HG03354 (cell line): ENCODE measurements around the gene RHBDD1.
"Not testable (repeated sequence)": the region's sequence is repeated elsewhere in the genome, so short reads cannot be mapped to it uniquely, and the experiment has no call there.

Experiments
- ATAC-seq: cut with Tn5 transposase; IDR thresholded peaks from one replicate; pipeline ENCODE4 v1.9.1; 2021; ENCODE audit warnings: mild to moderate bottlenecking; ENCODE audit not compliant: unreplicated experiment, poor library complexity, severe bottlenecking

The RHBDD1 gene

GRCh38 chr2:226839161-226839560, 3.3 kb downstream of the RHBDD1 start:
- no peak for ATAC-seq

DNA sequence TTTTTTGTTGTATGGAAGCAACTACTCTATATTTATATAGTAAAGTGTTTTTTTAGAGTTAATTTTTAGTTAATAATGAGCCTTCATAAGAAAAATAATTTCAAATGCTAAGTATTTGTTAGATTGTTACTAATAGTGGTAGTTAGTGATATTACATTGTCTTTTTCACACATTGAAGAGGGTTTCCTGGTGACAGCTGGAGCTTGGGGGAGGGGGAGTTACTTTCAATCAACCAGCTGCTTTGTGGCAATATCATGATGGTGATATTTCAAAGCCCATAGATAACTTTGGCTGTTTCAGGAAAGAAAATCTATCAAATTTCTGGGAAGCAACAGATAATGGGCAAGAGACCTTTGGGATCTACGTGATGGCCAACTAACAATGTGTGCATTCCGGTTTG, 4.1 kb downstream of the RHBDD1 start:
- ATAC-seq, result no peak

GRCh38 chr2:226843001-226843400, 7.1 kb downstream of the RHBDD1 start:
- not testable (repeated sequence) for ATAC-seq

- ATAC-seq, result peak; percentile 62
These were observed 9.7 kb downstream of the RHBDD1 start for GRCh38 chr2:226845386-226846116.

GRCh38 chr2:226847090-226847489, 11.2 kb downstream of the RHBDD1 start:
- ATAC-seq, result no peak

DNA sequence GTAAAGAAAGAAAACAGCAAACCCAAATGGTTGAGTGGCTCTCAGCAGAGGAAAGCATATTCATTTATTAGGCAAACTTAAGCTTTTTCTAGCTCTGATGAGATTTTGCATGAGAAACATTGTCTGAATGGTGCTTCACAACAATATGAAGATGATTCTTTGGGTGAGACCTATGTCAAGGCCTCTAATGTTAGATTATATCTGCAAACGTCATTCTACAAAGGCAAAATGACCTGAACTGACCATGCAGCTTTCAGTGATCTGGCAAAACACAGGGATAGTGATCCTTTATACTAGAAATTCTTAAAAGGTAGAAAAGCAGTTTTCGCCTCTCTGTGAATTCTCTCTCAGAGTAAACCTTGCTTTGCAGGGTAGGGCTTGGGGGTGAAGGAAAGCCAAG, 11.7 kb downstream of the RHBDD1 start:
- no peak for ATAC-seq

GRCh38 chr2:226849349-226849748, 13.5 kb downstream of the RHBDD1 start:
- no peak for ATAC-seq

DNA sequence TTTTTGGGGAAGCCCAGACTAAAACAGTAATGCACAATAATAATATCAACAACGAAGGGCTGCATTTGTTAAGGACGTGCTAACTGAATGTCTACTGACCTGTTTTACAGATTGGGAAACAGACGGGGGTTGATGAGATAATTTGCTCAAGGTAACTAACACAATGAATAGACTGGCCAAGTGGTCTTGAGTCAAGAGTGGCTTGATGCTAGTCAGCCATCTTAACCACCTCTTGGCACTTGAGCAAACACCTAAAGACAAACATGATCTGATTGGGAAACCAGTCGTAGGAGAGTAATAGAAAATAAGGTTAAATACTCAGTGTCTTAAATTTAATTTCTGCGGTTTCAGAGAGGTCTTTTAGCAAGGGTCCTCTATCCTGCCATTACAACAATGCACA, 14.2 kb downstream of the RHBDD1 start:
- no peak for ATAC-seq

DNA sequence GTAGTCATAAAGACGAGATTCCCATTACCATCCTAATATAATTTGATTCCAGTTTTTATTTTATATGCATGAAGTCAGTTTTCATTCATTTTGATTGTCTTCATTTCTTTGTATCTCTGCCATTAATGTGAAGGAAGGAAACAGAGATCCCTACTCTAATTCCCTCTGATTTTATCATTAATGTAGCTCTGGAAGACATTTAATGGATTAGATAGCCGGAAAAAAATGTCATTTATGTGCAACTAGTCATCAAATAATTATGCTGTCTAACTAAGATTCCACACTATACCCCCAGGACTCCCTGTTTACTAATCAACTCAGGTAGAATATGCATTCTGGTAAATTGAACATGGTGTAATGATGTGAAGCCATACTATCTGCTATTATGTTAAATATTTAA, 19.9 kb downstream of the RHBDD1 start:
- ATAC-seq, result no peak

DNA sequence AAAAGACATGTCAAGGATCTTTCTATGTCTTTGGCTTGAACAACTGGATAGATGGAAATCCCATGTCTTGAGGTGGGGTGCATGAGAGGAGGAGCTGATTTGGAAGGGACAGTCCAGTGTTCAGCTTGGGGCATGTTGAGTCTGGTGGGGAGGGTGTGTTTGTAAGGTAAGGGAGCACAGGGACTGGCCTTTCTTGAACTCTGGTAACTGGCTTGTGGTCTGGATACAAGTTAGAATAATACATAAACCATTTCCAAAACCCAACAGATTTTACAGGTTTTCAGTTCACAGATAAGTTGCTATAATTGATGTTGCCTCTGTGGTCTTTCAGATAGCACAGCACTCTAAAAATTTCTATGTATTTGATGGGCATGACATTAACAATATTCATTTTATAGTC, 24.2 kb downstream of the RHBDD1 start:
- peak; percentile 64 for ATAC-seq

DNA sequence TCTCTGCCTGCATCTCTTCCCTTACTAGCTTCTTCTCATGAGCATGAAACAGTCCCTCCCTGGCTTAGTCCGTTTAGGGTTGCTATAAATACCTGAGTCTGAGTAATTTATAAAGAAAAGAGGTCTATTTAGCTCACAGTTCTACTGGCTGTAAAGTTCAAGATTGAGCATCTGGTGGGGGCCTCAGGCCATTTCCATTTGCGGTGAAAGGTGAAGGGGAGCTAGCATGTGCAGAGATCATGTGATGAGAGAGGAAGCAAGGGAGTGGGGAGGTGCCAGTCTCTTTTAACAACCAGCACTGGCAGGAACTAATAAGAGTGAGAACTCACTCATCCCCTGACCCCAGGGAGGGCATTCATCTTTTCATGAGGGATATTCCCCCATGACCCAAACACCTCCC, 26.8 kb downstream of the RHBDD1 start:
- ATAC-seq, result peak; percentile 58

DNA sequence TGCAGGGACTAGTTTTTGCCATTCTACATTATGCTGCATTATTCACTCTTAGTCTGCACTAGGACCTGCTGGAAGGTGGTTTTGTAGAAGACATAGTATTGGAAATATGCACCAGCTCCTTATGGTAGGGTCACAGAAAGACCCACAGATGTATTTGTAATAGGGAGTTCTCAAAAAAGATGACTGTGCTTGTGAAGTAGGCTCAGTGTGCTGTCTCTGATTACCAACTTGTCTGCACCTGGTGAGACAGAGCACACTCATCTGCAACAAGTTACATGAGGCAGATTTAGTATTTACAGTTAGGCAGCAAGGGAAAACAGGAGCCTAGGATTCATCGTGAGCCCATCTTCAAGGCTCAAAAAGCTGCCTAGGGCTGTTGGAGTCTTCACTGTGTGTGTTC, 29.4 kb downstream of the RHBDD1 start:
- no peak for ATAC-seq

DNA sequence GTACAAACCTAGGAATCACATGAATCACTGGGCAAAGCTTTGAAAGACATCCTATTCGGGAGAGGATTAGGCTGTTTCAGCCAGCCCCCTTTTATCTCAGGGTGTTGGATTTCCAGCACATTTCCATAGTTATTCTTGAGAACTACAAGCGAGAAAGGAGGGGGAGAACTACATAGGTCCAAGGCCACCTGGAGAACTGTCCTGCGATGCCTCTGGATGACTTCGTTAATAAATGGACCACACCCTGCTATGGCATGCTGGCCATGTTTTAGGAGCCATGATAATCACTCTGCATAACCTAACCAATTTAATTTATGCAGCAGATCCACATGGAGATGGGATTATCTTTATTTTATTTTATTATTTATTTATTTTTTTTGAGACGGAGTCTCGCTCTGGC, 29.9 kb downstream of the RHBDD1 start:
- ATAC-seq, result no peak

- no peak for ATAC-seq
These were observed 32.7 kb downstream of the RHBDD1 start for GRCh38 chr2:226868331-226869162.

DNA sequence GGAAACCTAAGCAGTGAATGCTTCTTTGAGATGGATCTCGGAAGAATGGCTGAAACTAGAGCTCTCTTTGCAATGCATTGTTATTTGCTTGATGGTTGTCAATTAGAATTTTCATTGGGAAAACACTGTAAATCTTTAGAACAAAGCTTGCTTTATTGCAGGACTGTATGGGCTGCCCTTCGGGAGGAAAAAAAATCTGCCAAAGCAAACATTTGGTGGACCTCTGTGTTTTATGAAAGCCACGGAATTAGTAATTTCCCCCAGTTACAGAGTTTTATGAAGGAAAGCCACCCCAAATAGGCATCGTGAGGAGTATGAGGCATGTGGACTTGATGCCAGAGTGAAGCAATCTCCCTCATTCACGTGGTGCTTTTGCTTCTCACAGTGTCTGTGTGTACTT, 33.5 kb downstream of the RHBDD1 start:
- no peak for ATAC-seq

DNA sequence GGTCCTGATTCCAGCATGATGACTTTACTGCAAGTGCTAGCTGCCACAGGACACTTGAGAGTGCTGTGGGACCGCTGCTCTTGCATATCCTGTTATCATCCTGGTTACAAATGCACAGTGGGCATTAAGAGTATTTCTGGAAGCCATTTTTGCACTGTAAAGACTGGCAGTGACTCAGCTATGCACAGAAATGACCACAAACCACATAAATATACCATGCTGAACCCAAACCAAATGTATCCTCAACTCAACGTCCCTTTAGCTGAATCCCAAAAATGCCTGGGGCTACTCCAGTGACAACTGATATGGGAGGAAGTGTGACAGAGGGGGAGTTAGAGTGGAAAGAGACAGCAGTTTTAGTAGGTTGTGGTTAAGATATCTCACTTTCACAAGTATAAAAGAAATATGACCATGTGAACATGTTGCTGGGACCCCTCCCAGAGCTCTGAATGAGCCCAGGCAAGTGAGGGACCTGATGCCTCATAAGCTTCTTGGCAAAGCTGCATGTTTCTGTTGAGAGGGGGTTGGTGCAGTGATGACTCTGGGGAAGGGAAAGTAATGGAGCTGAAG, 37.3 kb downstream of the RHBDD1 start:
- ATAC-seq, result peak; percentile 73

DNA sequence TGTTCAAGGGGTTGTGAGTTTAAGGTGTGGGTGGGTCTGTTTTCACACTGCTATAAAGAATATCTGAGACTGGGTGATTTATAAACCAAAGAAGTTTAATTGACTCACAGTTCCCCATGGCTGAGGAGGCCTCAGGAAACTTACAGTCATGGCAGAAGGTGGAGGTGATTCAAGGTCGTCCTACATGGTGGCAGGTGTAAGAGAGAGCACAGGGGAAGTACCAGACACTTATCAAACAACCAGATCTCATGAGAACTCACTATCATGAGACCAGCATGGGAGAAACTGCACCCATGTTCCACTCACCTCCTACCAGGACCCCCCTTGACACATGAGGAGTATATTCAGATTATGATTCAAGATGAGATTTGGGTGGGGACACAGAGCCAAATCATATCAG, 38.0 kb downstream of the RHBDD1 start:
- ATAC-seq, result no peak

GRCh38 chr2:226874749-226875148, 38.9 kb downstream of the RHBDD1 start:
- ATAC-seq, result no peak

DNA sequence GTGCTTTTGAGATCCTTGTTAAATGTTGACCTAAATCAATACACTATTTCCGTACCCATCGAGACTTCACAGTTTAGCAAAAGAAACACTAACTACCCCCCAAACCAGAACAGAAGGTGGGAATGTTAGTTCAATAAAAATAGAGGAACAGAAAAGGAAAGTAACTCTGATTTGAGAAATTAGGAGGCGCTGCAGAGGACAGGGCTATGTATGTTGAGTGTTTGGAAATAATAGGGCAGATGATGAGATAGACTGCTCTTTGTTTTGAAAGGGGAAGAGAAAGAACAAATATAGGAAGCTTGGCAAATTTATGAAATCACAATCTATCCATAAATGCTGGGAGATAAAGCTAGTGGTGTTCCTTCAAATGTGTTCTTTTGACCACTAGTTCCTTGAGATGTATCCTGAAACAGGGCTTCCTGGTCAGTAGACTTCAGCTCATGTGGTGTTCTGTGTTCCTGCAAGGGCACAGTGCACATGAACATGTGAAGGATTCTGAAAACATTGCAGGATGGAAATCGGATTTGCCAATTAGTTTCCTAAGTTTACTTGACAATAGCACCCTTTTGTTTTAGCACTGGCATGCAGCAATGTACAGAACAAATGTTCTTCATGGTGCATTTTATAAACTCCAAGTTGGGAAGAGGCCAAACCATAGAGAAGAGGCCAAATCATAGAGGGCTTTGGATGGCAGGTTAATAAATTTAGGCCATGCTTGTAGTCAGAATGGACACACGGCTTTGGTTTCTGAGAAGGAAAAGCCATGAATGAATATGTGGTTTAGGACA, 39.8 kb downstream of the RHBDD1 start:
- no peak for ATAC-seq

- no peak for ATAC-seq
These were observed 41.6 kb downstream of the RHBDD1 start for GRCh38 chr2:226877491-226877890.
